ENCODE results near the gene DCAF7.

Gene DCAF7

DNA sequence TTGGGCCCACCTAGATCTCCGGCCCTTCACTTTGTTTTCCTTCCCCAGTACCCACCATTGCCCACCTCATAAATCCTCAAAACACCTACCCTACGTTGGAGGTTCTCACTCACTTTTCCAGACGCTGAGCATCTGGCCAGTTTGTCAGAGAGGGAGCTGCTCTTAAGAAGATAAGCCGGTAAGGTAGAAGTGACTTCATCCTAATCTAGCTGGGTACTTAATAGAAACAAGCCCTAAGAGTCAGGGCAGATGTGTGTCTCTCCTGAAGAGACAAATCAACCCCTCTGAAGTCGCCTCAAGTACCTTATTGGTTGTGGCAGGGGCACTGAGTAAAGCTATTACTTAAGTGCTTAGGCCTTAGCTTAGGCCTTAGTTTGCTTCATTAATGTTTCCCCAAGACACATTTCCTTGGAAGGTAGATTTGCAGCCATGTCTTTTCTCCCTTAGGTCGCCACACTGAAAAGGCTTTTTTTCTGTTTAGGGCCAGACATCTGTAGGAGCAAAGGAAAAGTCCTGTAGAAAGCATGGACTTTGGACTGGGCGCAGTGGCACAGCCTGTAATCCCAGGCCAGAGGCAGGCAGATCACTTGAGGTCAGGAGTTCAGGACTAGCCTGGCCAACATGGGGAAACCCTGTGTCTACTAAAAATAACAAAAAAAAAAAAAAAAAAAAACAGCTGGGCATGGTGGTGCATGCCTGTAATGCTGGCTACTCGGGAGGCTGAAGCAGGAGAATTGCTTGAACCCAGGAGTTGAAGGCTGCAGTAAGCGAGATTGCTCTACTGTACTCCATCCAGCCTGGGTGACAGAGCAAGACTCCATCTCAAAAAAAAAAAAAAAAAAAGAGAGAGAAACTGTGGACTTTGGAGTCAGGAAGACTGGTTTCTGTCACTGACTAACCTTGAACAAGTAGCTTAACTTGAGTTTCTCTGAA lies 51.4 kb downstream of the DCAF7 start:
- TF ChIP-seq SIN3A (IDR thresholded peaks at IDR 0.05; ENCODE audit: borderline replicate concordance, insufficient read depth, low read length) (no peak), TAF1 (IDR thresholded peaks at IDR 0.05; ENCODE audit: borderline replicate concordance, insufficient read depth, low read length) (no peak), POLR2AphosphoS5 (IDR thresholded peaks at IDR 0.05; ENCODE audit: low read depth, low read length) (no peak), REST (IDR thresholded peaks at IDR 0.05; ENCODE audit: insufficient read depth in 1 of 2, low read depth in 2 of 2, low read length in 2 of 2) (no peak), FOXP2 (optimal IDR thresholded peaks at IDR 0.05; ENCODE audit: borderline replicate concordance, extremely low read depth, extremely low read length, insufficient read depth) (no peak)

GRCh38 chr17:63609816-63610573 lies 59.7 kb downstream of the DCAF7 start:
- TF ChIP-seq TAF1 (IDR thresholded peaks at IDR 0.05; ENCODE audit: borderline replicate concordance, insufficient read depth, low read length) = no peak
- no peak for TF ChIP-seq FOXP2 (optimal IDR thresholded peaks at IDR 0.05; ENCODE audit: borderline replicate concordance, extremely low read depth, extremely low read length, insufficient read depth)
- no peak for TF ChIP-seq POLR2AphosphoS5 (IDR thresholded peaks at IDR 0.05; ENCODE audit: low read depth, low read length)
- TF ChIP-seq REST (IDR thresholded peaks at IDR 0.05; ENCODE audit: insufficient read depth in 1 of 2, low read depth in 2 of 2, low read length in 2 of 2) = no peak

DNA sequence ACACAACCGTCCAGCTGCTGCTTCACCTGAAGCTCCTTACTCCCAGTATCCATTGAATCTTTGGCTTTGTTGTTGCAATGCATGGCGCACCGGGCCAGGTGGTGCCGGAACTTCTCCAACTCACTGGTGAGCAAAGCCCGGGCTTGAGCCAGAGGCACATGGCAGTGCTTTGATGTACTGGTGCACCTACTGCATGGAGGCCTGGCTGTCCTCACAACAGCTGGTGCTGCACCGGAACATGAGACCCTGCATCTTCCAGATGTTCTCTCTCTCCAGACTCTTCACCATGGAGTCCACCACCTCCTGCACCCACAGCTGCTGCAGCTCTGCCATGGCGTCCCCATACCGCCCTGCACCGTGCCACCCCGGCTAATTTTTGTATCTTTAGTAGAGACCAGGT lies 60.6 kb downstream of the DCAF7 start:
- TF ChIP-seq FOXP2 (optimal IDR thresholded peaks at IDR 0.05; ENCODE audit: borderline replicate concordance, extremely low read depth, extremely low read length, insufficient read depth) (no peak), TAF1 (IDR thresholded peaks at IDR 0.05; ENCODE audit: borderline replicate concordance, insufficient read depth, low read length) (no peak), SIN3A (IDR thresholded peaks at IDR 0.05; ENCODE audit: borderline replicate concordance, insufficient read depth, low read length) (no peak), POLR2AphosphoS5 (IDR thresholded peaks at IDR 0.05; ENCODE audit: low read depth, low read length) (no peak), REST (IDR thresholded peaks at IDR 0.05; ENCODE audit: insufficient read depth in 1 of 2, low read depth in 2 of 2, low read length in 2 of 2) (no peak)

DNA sequence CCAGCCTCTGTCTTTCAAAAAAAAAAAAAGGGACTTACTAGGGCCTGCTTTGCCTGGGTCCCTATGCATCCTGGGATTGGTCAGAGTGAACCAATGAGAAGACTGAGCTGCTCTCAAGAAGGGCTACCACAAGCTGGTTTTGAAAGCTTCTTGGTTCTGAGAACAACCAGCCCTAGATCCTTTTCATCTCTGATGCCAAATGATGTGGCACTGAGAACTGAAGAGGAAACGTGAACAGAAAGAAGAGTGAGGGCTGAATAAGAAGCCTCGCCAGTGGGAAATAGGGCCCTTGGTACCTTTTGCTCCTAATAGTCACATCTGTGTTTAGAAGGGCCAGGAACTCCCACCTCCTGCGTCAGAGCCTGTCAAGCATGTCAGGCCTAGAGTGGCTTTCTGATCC lies 61.1 kb downstream of the DCAF7 start:
- TF ChIP-seq POLR2AphosphoS5 (IDR thresholded peaks at IDR 0.05; ENCODE audit: low read depth, low read length) (no peak), REST (IDR thresholded peaks at IDR 0.05; ENCODE audit: insufficient read depth in 1 of 2, low read depth in 2 of 2, low read length in 2 of 2) (no peak), TAF1 (IDR thresholded peaks at IDR 0.05; ENCODE audit: borderline replicate concordance, insufficient read depth, low read length) (no peak), FOXP2 (optimal IDR thresholded peaks at IDR 0.05; ENCODE audit: borderline replicate concordance, extremely low read depth, extremely low read length, insufficient read depth) (no peak), SIN3A (IDR thresholded peaks at IDR 0.05; ENCODE audit: borderline replicate concordance, insufficient read depth, low read length) (no peak)

Data from PFSK-1 (cell line).